Measurements from ENCODE around the gene FRZB. TPM values are rescaled to one million over a fixed set of nuclear protein-coding genes. Genes with fewer than 3 reads are reported as not detected.
A peak's percentile ranks its signal among the peaks of the same experiment; 100 is the strongest.

Gene FRZB
- total RNA-seq, 2 donors from 2014 or later: 54.8 to 107 TPM

DNA sequence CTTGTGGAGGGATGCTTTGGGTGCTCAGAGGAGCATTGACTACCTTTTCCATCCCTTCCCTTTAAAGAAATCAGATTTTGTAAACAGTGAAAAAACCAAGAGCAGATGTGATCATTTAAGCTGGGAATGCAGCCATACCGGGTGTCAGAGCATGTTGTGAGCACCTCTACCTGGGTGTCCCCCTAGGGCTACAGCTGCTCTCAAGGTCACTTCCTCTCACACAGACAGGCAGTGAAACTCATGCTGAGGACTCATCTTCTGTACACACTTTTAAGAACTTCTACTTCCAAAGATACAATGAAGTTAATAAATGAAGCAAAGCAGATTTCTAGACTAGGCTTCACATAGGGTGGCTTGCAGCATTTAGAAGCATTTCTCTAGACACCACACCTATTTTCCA lies 48.4 kb upstream of the FRZB start:
- no peaks in the 10 kb centered on the region for H3K27me3 ChIP-seq (ENCODE audit: control insufficient read depth, insufficient read depth, low read length, poor library complexity, severe bottlenecking)
- H3K4me3 ChIP-seq (ENCODE audit: low read length): no peak overlapping the region
- H3K9me3 ChIP-seq (ENCODE audit: control insufficient read depth, low read length): no peaks in the 10 kb centered on the region
- TF ChIP-seq, protein P1, sequence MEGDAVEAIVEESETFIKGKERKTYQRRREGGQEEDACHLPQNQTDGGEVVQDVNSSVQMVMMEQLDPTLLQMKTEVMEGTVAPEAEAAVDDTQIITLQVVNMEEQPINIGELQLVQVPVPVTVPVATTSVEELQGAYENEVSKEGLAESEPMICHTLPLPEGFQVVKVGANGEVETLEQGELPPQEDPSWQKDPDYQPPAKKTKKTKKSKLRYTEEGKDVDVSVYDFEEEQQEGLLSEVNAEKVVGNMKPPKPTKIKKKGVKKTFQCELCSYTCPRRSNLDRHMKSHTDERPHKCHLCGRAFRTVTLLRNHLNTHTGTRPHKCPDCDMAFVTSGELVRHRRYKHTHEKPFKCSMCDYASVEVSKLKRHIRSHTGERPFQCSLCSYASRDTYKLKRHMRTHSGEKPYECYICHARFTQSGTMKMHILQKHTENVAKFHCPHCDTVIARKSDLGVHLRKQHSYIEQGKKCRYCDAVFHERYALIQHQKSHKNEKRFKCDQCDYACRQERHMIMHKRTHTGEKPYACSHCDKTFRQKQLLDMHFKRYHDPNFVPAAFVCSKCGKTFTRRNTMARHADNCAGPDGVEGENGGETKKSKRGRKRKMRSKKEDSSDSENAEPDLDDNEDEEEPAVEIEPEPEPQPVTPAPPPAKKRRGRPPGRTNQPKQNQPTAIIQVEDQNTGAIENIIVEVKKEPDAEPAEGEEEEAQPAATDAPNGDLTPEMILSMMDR (conservative IDR thresholded peaks at IDR 0.05): no peak
- WGBS, 2 experiments (ENCODE audit: insufficient coverage in 1 of 2, insufficient read length in 1 of 2): 83 to 86% methylated on average over 1 of the region's 1 CpG
- no peak for DNase-seq
- Mint-ChIP-seq H3K4me3 (no peak overlapping the region), H3K27ac (no peak overlapping the region), H3K27me3 (ENCODE audit: insufficient read depth) (no peaks in the 10 kb centered on the region), H3K9me3 (no peaks in the 10 kb centered on the region), H3K36me3 (ENCODE audit: low read depth) (peaks cover 70% of the 10 kb centered on the region), H3K4me1 (peaks cover 3% of the 10 kb centered on the region)
- H3K9ac ChIP-seq (ENCODE audit: extremely low read depth, low read length, poor library complexity, severe bottlenecking): no peak overlapping the region
- H3K36me3 ChIP-seq (ENCODE audit: control insufficient read depth, insufficient read depth, low read length): peaks cover 74% of the 10 kb centered on the region
- H3K4me1 ChIP-seq (ENCODE audit: control insufficient read depth, insufficient read depth, low read length): no peaks in the 10 kb centered on the region
- no peak overlapping the region for H3K27ac ChIP-seq (ENCODE audit: low read depth, low read length)

DNA sequence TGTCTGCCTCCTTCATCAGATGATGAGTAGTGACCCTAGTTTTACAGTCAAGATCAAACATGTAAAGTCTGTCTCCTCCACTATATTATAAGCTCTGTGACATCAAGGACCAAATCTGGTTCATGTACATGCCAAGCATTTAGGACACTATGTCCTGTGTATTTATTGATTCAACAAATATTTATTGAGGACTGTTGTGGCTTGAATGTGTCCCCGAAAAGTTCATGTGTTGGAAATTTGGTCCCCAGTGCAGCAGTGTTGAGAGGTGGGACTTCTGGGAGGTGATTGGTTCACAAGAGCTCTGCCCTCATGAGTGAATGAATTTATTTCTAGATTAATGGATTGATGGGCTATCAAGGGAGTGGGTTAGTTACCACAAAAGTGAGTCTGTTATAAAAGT lies 46.6 kb upstream of the FRZB start:
- H3K4me3 Mint-ChIP-seq: no peak overlapping the region
- 96% methylated on average over 1 of the region's 1 CpG; no CpG with 5 or more reads in 1 of the 2 experiments for WGBS, 2 experiments (ENCODE audit: insufficient coverage in 1 of 2, insufficient read length in 1 of 2)
- peaks cover 74% of the 10 kb centered on the region for H3K36me3 ChIP-seq (ENCODE audit: control insufficient read depth, insufficient read depth, low read length)
- H3K4me1 ChIP-seq (ENCODE audit: control insufficient read depth, insufficient read depth, low read length): no peaks in the 10 kb centered on the region
- H3K27me3 Mint-ChIP-seq (ENCODE audit: insufficient read depth): no peaks in the 10 kb centered on the region
- H3K4me1 Mint-ChIP-seq: peaks cover 5% of the 10 kb centered on the region
- TF ChIP-seq, protein P1 (conservative IDR thresholded peaks at IDR 0.05): no peak
- H3K9me3 ChIP-seq (ENCODE audit: control insufficient read depth, low read length): no peaks in the 10 kb centered on the region
- no peaks in the 10 kb centered on the region for H3K27me3 ChIP-seq (ENCODE audit: control insufficient read depth, insufficient read depth, low read length, poor library complexity, severe bottlenecking)
- DNase-seq: no peak
- peaks cover 71% of the 10 kb centered on the region for H3K36me3 Mint-ChIP-seq (ENCODE audit: low read depth)
- no peak overlapping the region for H3K9ac ChIP-seq (ENCODE audit: extremely low read depth, low read length, poor library complexity, severe bottlenecking)
- H3K9me3 Mint-ChIP-seq: no peaks in the 10 kb centered on the region
- no peak overlapping the region for H3K27ac ChIP-seq (ENCODE audit: low read depth, low read length)
- no peak overlapping the region for H3K4me3 ChIP-seq (ENCODE audit: low read length)
- no peak overlapping the region for H3K27ac Mint-ChIP-seq

DNA sequence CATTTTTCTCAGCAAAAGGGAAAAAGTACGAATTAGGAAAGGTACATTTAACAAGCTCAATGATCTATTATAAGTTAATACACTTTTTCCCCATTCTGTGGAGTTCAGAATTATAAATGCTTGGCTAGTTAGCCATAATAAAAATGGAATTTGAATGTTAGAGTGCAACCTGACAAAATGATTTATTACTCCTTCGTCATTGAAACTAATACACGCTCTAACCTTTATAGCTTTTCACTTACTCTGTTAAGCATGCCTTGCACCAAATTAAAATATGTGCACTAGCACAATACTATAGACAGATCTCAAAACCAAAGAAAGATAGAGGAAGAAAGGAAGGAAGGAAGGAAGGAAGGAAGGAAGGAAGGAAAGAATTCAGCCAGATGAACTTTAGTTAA lies 46.1 kb upstream of the FRZB start:
- no peaks in the 10 kb centered on the region for H3K27me3 Mint-ChIP-seq (ENCODE audit: insufficient read depth)
- no peaks in the 10 kb centered on the region for H3K9me3 Mint-ChIP-seq
- Histone ChIP-seq H3K27ac (ENCODE audit: low read depth, low read length) (peak overlapping the region; percentile 70), H3K4me1 (ENCODE audit: control insufficient read depth, insufficient read depth, low read length) (no peaks in the 10 kb centered on the region), H3K4me3 (ENCODE audit: low read length) (no peak overlapping the region), H3K27me3 (ENCODE audit: control insufficient read depth, insufficient read depth, low read length, poor library complexity, severe bottlenecking) (no peaks in the 10 kb centered on the region), H3K36me3 (ENCODE audit: control insufficient read depth, insufficient read depth, low read length) (peaks cover 69% of the 10 kb centered on the region), H3K9me3 (ENCODE audit: control insufficient read depth, low read length) (no peaks in the 10 kb centered on the region), H3K9ac (ENCODE audit: extremely low read depth, low read length, poor library complexity, severe bottlenecking) (no peak overlapping the region)
- H3K4me3 Mint-ChIP-seq: no peak overlapping the region
- no peak for DNase-seq
- H3K4me1 Mint-ChIP-seq: peaks cover 8% of the 10 kb centered on the region
- WGBS, 2 experiments (ENCODE audit: insufficient coverage in 1 of 2, insufficient read length in 1 of 2): 100% methylated on average over 2 of the region's 3 CpGs; no CpG with 5 or more reads in 1 of the 2 experiments
- TF ChIP-seq, protein P1 (conservative IDR thresholded peaks at IDR 0.05): no peak
- no peak overlapping the region for H3K27ac Mint-ChIP-seq
- peaks cover 71% of the 10 kb centered on the region for H3K36me3 Mint-ChIP-seq (ENCODE audit: low read depth)

All from endodermal cell (in vitro differentiated cells).